ENCODE measurements around the gene WDR91.
A peak's percentile ranks its signal among the peaks of the same experiment; 100 is the strongest.
"Not testable (repeated sequence)": the region's sequence is repeated elsewhere in the genome, so short reads cannot be mapped to it uniquely, and the experiment has no call there.

Gene WDR91

GRCh38 chr7:135232720-135233119 is 21.4 kb upstream of the WDR91 start:
- DNase-seq, result peak; percentile 26

GRCh38 chr7:135232087-135232486 is 20.8 kb upstream of the WDR91 start:
- DNase-seq, result no peak

- no peak for DNase-seq
Measured at GRCh38 chr7:135231686-135232085, 20.4 kb upstream of the WDR91 start.

GRCh38 chr7:135224027-135224426 is 12.7 kb upstream of the WDR91 start:
- no peak for DNase-seq

- DNase-seq, result no peak
Measured at GRCh38 chr7:135217645-135218509, 6.6 kb upstream of the WDR91 start.

- DNase-seq, result no peak
Measured at GRCh38 chr7:135215698-135216097, 4.4 kb upstream of the WDR91 start.

- no peak for DNase-seq
Measured at GRCh38 chr7:135215180-135215579, 3.9 kb upstream of the WDR91 start.

GRCh38 chr7:135213831-135214230 is 2.5 kb upstream of the WDR91 start:
- DNase-seq, result no peak

GRCh38 chr7:135211946-135212685 is 790 bp upstream of the WDR91 start:
- not testable (repeated sequence) for DNase-seq

- DNase-seq, result no peak
Measured at GRCh38 chr7:135210888-135211178, 493 bp downstream of the WDR91 start.

GRCh38 chr7:135209225-135209834 is 2.0 kb downstream of the WDR91 start:
- no peak for DNase-seq

GRCh38 chr7:135208102-135208793 is 3.1 kb downstream of the WDR91 start:
- DNase-seq, result no peak

GRCh38 chr7:135207406-135208101 is 3.8 kb downstream of the WDR91 start:
- no peak for DNase-seq

- no peak for DNase-seq
Measured at GRCh38 chr7:135206941-135207391, 4.4 kb downstream of the WDR91 start.

- DNase-seq, result no peak
Measured at GRCh38 chr7:135205850-135206249, 5.5 kb downstream of the WDR91 start.

GRCh38 chr7:135204876-135205275 is 6.5 kb downstream of the WDR91 start:
- no peak for DNase-seq

GRCh38 chr7:135204341-135204749 is 7.0 kb downstream of the WDR91 start:
- no peak for DNase-seq

- no peak for DNase-seq
Measured at GRCh38 chr7:135201350-135201749, 10.0 kb downstream of the WDR91 start.

- no peak for DNase-seq
Measured at GRCh38 chr7:135200821-135201331, 10.4 kb downstream of the WDR91 start.

- DNase-seq, result no peak
Measured at GRCh38 chr7:135199439-135199838, 11.9 kb downstream of the WDR91 start.

- DNase-seq, result peak; percentile 17
Measured at GRCh38 chr7:135197906-135198655, 13.2 kb downstream of the WDR91 start.

- no peak for DNase-seq
Measured at GRCh38 chr7:135197343-135197742, 14.0 kb downstream of the WDR91 start.

Measured in activated CD4-positive, alpha-beta T cell treated with anti-CD3 and anti-CD28 coated beads for 48 hours (primary cell).